Measurements from ENCODE around the gene HIPK3.

HIPK3 gene

GRCh38 chr11:33403344-33403743 lies 146.2 kb downstream of the HIPK3 start:
- in situ Hi-C loops (cut with HindIII; ENCODE audit: low sequenced_read_pairs), result no loop called here
- no peak for DNase-seq (ENCODE audit: low read depth, low spot score)
- TF ChIP-seq CTCF (IDR thresholded peaks at IDR 0.05; ENCODE audit: low read depth, low read length), result no peak
- H3K4me3 ChIP-seq (ENCODE audit: low read depth, low read length), result no peak overlapping the region

- in situ Hi-C loops (cut with HindIII; ENCODE audit: low sequenced_read_pairs), result no loop called here
- TF ChIP-seq CTCF (IDR thresholded peaks at IDR 0.05; ENCODE audit: low read depth, low read length), result no peak
- DNase-seq (ENCODE audit: low read depth, low spot score), result no peak
- H3K4me3 ChIP-seq (ENCODE audit: low read depth, low read length), result no peak overlapping the region
Observed at GRCh38 chr11:33405834-33406602, 148.8 kb downstream of the HIPK3 start.

Measured in astrocyte of the spinal cord (primary cell).